ENCODE data around the gene CMSS1. TPM values are rescaled to one million over a fixed set of nuclear protein-coding genes. Genes with fewer than 3 reads are reported as not detected.

Gene CMSS1
- total RNA-seq, 2 experiments from 2014 or later: 141 to 143 TPM

- POLR2A ChIA-PET: no interaction called here
- CTCF ChIA-PET: interaction anchor here (1.4 kb wide), 1 partner anchor 15 kb away, joined by 6 read pairs; no protein-coding TSS in a partner anchor
Measured at GRCh38 chr3:99846477-99847160, 29.0 kb downstream of the CMSS1 start.

GRCh38 chr3:99848433-99848832, 30.8 kb downstream of the CMSS1 start:
- CTCF ChIA-PET: no interaction called here
- POLR2A ChIA-PET: no interaction called here

GRCh38 chr3:99850608-99851007, 32.9 kb downstream of the CMSS1 start:
- CTCF ChIA-PET: interaction anchor here (0.9 kb wide), 1 partner anchor 19 kb away, joined by 3 read pairs; no protein-coding TSS in a partner anchor
- POLR2A ChIA-PET: no interaction called here

- POLR2A ChIA-PET: no interaction called here
- CTCF ChIA-PET: no interaction called here
Measured at GRCh38 chr3:99851955-99852354, 34.3 kb downstream of the CMSS1 start.

GRCh38 chr3:99852851-99853250, 35.2 kb downstream of the CMSS1 start:
- ChIA-PET CTCF (no interaction called here), POLR2A (no interaction called here)

- CTCF ChIA-PET: no interaction called here
- POLR2A ChIA-PET: no interaction called here
Measured at GRCh38 chr3:99854756-99855298, 37.2 kb downstream of the CMSS1 start.

GRCh38 chr3:99855900-99856299, 38.2 kb downstream of the CMSS1 start:
- CTCF ChIA-PET: interaction anchor here (1.1 kb wide), 1 partner anchor 24 kb away, joined by 3 read pairs; no protein-coding TSS in a partner anchor
- POLR2A ChIA-PET: no interaction called here

GRCh38 chr3:99856437-99857220, 39.0 kb downstream of the CMSS1 start:
- ChIA-PET CTCF (interaction anchor here (1.1 kb wide), 1 partner anchor 25 kb away, joined by 3 read pairs; no protein-coding TSS in a partner anchor), POLR2A (no interaction called here)

GRCh38 chr3:99857278-99857677, 39.6 kb downstream of the CMSS1 start:
- ChIA-PET POLR2A (no interaction called here), CTCF (no interaction called here)

GRCh38 chr3:99858469-99858868, 40.8 kb downstream of the CMSS1 start:
- ChIA-PET CTCF (interaction anchor here (1.5 kb wide), 1 partner anchor 24 kb away, joined by 3 read pairs; no protein-coding TSS in a partner anchor), POLR2A (no interaction called here)

- POLR2A ChIA-PET: no interaction called here
- CTCF ChIA-PET: interaction anchor here (1.5 kb wide), 1 partner anchor 23 kb away, joined by 3 read pairs; no protein-coding TSS in a partner anchor
Measured at GRCh38 chr3:99859825-99860224, 42.2 kb downstream of the CMSS1 start.

GRCh38 chr3:99861216-99861615, 43.6 kb downstream of the CMSS1 start:
- POLR2A ChIA-PET: no interaction called here
- CTCF ChIA-PET: no interaction called here

GRCh38 chr3:99862208-99862607, 44.5 kb downstream of the CMSS1 start:
- POLR2A ChIA-PET: no interaction called here

GRCh38 chr3:99863002-99863401, 45.3 kb downstream of the CMSS1 start:
- POLR2A ChIA-PET: no interaction called here

More at GRCh38 chr3:99862208-99862607, 44.5 kb downstream of the CMSS1 start:
- CTCF ChIA-PET: no interaction called here

GRCh38 chr3:99863588-99863987, 45.9 kb downstream of the CMSS1 start:
- ChIA-PET POLR2A (no interaction called here), CTCF (interaction anchor here (1.1 kb wide), 1 partner anchor 226 kb away, joined by 3 read pairs; no protein-coding TSS in a partner anchor)

More at GRCh38 chr3:99863002-99863401, 45.3 kb downstream of the CMSS1 start:
- CTCF ChIA-PET: interaction anchor here (1.1 kb wide), 1 partner anchor 227 kb away, joined by 3 read pairs; no protein-coding TSS in a partner anchor

GRCh38 chr3:99864289-99864688, 46.6 kb downstream of the CMSS1 start:
- ChIA-PET POLR2A (no interaction called here), CTCF (interaction anchor here (1.1 kb wide), 1 partner anchor 226 kb away, joined by 3 read pairs; no protein-coding TSS in a partner anchor)

- ChIA-PET CTCF (no interaction called here), POLR2A (no interaction called here)
Measured at GRCh38 chr3:99865321-99865720, 47.7 kb downstream of the CMSS1 start.

GRCh38 chr3:99866261-99866761, 48.6 kb downstream of the CMSS1 start:
- ChIA-PET POLR2A (no interaction called here), CTCF (no interaction called here)

GRCh38 chr3:99867594-99868310, 50.1 kb downstream of the CMSS1 start:
- ChIA-PET POLR2A (no interaction called here), CTCF (no interaction called here)

GRCh38 chr3:99868311-99868646, 50.6 kb downstream of the CMSS1 start:
- ChIA-PET CTCF (no interaction called here), POLR2A (no interaction called here)
